ENCODE data around the gene RBM15B. TPM values are rescaled to one million over a fixed set of nuclear protein-coding genes. Genes with fewer than 3 reads are reported as not detected.

RBM15B gene
- total and polyA plus RNA-seq, 2 experiments from 2014 or later: 16.3 to 57.9 TPM

DNA sequence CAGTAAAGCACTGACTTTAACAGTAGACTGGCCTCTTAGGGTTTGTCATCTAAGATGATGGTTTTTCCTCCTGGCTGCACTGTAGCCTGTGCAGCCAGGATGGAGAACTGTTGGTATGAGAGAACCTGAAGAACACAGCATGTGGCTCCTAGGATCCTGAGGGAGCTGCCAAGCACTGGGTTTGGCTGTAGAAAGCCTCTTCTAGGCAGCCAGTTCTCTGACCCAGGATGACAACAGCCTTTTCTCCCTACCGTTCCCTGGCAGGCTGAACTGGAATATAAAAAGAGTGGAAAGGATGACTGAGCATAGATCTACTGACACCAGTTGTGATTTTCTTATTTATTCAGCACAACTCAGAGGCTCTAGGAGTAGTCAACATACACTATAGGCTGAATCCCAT, 40.3 kb upstream of the RBM15B start (continued):
- TF ChIP-seq, protein P1, sequence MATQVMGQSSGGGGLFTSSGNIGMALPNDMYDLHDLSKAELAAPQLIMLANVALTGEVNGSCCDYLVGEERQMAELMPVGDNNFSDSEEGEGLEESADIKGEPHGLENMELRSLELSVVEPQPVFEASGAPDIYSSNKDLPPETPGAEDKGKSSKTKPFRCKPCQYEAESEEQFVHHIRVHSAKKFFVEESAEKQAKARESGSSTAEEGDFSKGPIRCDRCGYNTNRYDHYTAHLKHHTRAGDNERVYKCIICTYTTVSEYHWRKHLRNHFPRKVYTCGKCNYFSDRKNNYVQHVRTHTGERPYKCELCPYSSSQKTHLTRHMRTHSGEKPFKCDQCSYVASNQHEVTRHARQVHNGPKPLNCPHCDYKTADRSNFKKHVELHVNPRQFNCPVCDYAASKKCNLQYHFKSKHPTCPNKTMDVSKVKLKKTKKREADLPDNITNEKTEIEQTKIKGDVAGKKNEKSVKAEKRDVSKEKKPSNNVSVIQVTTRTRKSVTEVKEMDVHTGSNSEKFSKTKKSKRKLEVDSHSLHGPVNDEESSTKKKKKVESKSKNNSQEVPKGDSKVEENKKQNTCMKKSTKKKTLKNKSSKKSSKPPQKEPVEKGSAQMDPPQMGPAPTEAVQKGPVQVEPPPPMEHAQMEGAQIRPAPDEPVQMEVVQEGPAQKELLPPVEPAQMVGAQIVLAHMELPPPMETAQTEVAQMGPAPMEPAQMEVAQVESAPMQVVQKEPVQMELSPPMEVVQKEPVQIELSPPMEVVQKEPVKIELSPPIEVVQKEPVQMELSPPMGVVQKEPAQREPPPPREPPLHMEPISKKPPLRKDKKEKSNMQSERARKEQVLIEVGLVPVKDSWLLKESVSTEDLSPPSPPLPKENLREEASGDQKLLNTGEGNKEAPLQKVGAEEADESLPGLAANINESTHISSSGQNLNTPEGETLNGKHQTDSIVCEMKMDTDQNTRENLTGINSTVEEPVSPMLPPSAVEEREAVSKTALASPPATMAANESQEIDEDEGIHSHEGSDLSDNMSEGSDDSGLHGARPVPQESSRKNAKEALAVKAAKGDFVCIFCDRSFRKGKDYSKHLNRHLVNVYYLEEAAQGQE (IDR thresholded peaks at IDR 0.05; ENCODE audit: unreplicated experiment): no peak

DNA sequence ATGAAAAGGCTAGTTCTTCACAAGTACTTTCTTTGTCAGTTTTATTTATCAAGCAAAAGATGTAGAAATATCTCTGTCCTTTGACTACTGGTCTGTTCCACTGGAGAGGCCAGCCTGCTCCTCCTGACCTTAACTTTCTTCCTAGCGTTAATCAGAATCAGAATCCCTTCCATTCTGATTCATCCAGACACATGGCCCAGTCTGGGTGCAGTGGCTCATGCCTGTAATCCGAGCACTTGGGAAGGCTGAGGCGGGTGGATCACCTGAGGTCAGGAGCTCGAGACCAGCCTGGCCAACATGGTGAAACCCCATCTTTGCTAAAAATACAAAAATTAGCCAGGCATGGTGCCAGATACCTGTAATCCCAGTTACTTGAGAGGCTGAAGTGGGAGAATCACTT, 38.0 kb upstream of the RBM15B start:
- no peaks in the 10 kb centered on the region for H3K36me3 ChIP-seq (ENCODE audit: insufficient read depth)

DNA sequence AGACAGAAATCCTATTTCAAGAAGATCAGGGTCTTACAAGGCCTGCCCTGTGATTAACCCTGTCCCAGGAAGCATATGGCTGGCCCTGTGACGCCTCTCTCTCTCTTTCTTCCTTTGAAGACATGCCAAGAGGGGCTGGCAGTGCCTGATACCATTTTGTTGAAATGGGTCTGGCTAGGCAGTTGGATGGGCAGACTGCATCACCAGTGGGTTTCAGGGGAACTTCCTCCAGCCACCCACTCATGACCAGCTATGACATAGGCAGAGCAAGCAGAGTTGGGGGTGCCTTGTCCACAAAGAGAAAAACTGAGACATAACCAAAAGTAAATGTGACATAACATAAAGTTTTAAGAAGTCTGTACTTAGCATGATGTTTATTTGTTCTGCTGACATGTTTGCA, 37.4 kb upstream of the RBM15B start:
- Histone ChIP-seq H3K9me2 (ENCODE audit: insufficient read depth) (no peaks in the 10 kb centered on the region), H3K27me3 (ENCODE audit: insufficient read depth) (no peaks in the 10 kb centered on the region), H3K27ac (ENCODE audit: low read depth) (no peak overlapping the region), H2AFZ (no peak overlapping the region), H4K20me1 (replicated peaks; ENCODE audit: insufficient read depth) (no peaks in the 10 kb centered on the region), H3K79me2 (replicated peaks; ENCODE audit: insufficient read depth) (no peaks in the 10 kb centered on the region), H3K4me2 (no peak overlapping the region), H3K36me3 (ENCODE audit: insufficient read depth) (no peaks in the 10 kb centered on the region), H3K4me3 (no peak overlapping the region), H3K4me1 (ENCODE audit: insufficient read depth) (no peaks in the 10 kb centered on the region), H3F3A (replicated peaks; ENCODE audit: low read depth) (no peaks in the 10 kb centered on the region)
- H3K4me1 Mint-ChIP-seq: no peaks in the 10 kb centered on the region
- no peak overlapping the region for H3K4me3 Mint-ChIP-seq
- H3K27me3 Mint-ChIP-seq (ENCODE audit: insufficient read depth, low read depth, poor library complexity): no peaks in the 10 kb centered on the region
- no peaks in the 10 kb centered on the region for H3K36me3 Mint-ChIP-seq (ENCODE audit: low read depth)
- ATAC-seq (no peak), DNase-seq (ENCODE audit: low spot score) (no peak)
- no peak overlapping the region for H3K27ac Mint-ChIP-seq
- no peaks in the 10 kb centered on the region for H3K9me3 Mint-ChIP-seq
- TF ChIP-seq, protein P1 (IDR thresholded peaks at IDR 0.05; ENCODE audit: unreplicated experiment): no peak
- no peak for TF ChIP-seq ZNF114 (CRISPR knock-in tag; IDR thresholded peaks at IDR 0.05)
- TF ChIP-seq EZH2phosphoT487 (IDR thresholded peaks at IDR 0.05; ENCODE audit: unreplicated experiment): no peak
- TF ChIP-seq STAT1 (IDR thresholded peaks at IDR 0.05; ENCODE audit: unreplicated experiment): no peak
- TF ChIP-seq, protein P2, sequence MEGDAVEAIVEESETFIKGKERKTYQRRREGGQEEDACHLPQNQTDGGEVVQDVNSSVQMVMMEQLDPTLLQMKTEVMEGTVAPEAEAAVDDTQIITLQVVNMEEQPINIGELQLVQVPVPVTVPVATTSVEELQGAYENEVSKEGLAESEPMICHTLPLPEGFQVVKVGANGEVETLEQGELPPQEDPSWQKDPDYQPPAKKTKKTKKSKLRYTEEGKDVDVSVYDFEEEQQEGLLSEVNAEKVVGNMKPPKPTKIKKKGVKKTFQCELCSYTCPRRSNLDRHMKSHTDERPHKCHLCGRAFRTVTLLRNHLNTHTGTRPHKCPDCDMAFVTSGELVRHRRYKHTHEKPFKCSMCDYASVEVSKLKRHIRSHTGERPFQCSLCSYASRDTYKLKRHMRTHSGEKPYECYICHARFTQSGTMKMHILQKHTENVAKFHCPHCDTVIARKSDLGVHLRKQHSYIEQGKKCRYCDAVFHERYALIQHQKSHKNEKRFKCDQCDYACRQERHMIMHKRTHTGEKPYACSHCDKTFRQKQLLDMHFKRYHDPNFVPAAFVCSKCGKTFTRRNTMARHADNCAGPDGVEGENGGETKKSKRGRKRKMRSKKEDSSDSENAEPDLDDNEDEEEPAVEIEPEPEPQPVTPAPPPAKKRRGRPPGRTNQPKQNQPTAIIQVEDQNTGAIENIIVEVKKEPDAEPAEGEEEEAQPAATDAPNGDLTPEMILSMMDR (conservative IDR thresholded peaks at IDR 0.05; ENCODE audit: low read depth in 2 of 2): no peak

More for the DNA sequence above, 38.0 kb upstream of the RBM15B start:
- Histone ChIP-seq H4K20me1 (replicated peaks; ENCODE audit: insufficient read depth) (no peaks in the 10 kb centered on the region), H3K4me2 (no peak overlapping the region), H3F3A (replicated peaks; ENCODE audit: low read depth) (no peaks in the 10 kb centered on the region), H3K9me2 (ENCODE audit: insufficient read depth) (no peaks in the 10 kb centered on the region), H2AFZ (no peak overlapping the region), H3K4me1 (ENCODE audit: insufficient read depth) (no peaks in the 10 kb centered on the region), H3K4me3 (no peak overlapping the region), H3K79me2 (replicated peaks; ENCODE audit: insufficient read depth) (no peaks in the 10 kb centered on the region), H3K27me3 (ENCODE audit: insufficient read depth) (no peaks in the 10 kb centered on the region), H3K27ac (ENCODE audit: low read depth) (no peak overlapping the region)
- Mint-ChIP-seq H3K4me3 (no peak overlapping the region), H3K4me1 (no peaks in the 10 kb centered on the region), H3K36me3 (ENCODE audit: low read depth) (no peaks in the 10 kb centered on the region), H3K27me3 (ENCODE audit: insufficient read depth, low read depth, poor library complexity) (no peaks in the 10 kb centered on the region), H3K9me3 (no peaks in the 10 kb centered on the region), H3K27ac (no peak overlapping the region)
- DNase-seq (ENCODE audit: low spot score): no peak
- TF ChIP-seq JUNB (IDR thresholded peaks at IDR 0.05; ENCODE audit: unreplicated experiment): no peak
- no peak for TF ChIP-seq CREB1 (CRISPR knock-in tag; IDR thresholded peaks at IDR 0.05; ENCODE audit: low read depth)
- TF ChIP-seq EZH2phosphoT487 (IDR thresholded peaks at IDR 0.05; ENCODE audit: unreplicated experiment): no peak
- TF ChIP-seq ZNF331 (CRISPR knock-in tag; IDR thresholded peaks at IDR 0.05; ENCODE audit: low read depth): no peak
- TF ChIP-seq STAT1 (IDR thresholded peaks at IDR 0.05; ENCODE audit: unreplicated experiment): no peak
- TF ChIP-seq EZH2 (IDR thresholded peaks at IDR 0.05; ENCODE audit: low read depth, unreplicated experiment): no peak
- ATAC-seq: no peak
